CD14-positive monocyte (primary cell): Measurements from ENCODE around the gene CIROP. TPM values are rescaled to one million over a fixed set of nuclear protein-coding genes. Genes with fewer than 3 reads are reported as not detected.

Source experiments
- DNase-seq, 3 donors: peaks; one replicate each; pipeline ENCODE4 v3.0.0-alpha.2; 2011 to 2022
- H2AFZ ChIP-seq: 2 replicates; pipeline ENCODE4 v1.6.0; 2012; ENCODE audit warnings: mild to moderate bottlenecking, low read depth, low read length, inconsistent platforms; ENCODE audit not compliant: insufficient read depth, poor library complexity, severe bottlenecking
- H3K27ac ChIP-seq, 2 donors: 1 replicate in 1 of 2; 2 replicates in 1 of 2; pipeline ENCODE4 v1.5.1; 2012 to 2013; ENCODE audit warnings: low read length in 2 of 2, control low read depth in 1 of 2, inconsistent platforms in 1 of 2, low read depth in 1 of 2, mild to moderate bottlenecking in 1 of 2
- H3K27me3 ChIP-seq, 2 donors: one replicate each; pipeline versions ENCODE4 v1.6.0 to v1.6.1; 2011 to 2013; ENCODE audit warnings: low read length in 2 of 2; ENCODE audit not compliant: control insufficient read depth in 2 of 2, insufficient read depth in 2 of 2
- H3K36me3 ChIP-seq, 2 donors: replicated peaks in 1 of 2; 1 replicate in 1 of 2; 2 replicates in 1 of 2; pipeline versions ENCODE4 v1.5.1 to v1.6.1; 2012 to 2013; ENCODE audit warnings: low read length in 2 of 2, control low read depth in 1 of 2, inconsistent platforms in 1 of 2, mild to moderate bottlenecking in 1 of 2; ENCODE audit not compliant: insufficient read depth in 2 of 2, control insufficient read depth in 1 of 2
- H3K4me1 ChIP-seq, 2 donors: 1 replicate in 1 of 2; 2 replicates in 1 of 2; pipeline versions ENCODE4 v1.5.1 to v1.6.1; 2012 to 2013; ENCODE audit warnings: low read length in 2 of 2, control low read depth in 1 of 2, inconsistent platforms in 1 of 2, mild to moderate bottlenecking in 1 of 2, moderate library complexity in 1 of 2; ENCODE audit not compliant: insufficient read depth in 2 of 2, control insufficient read depth in 1 of 2
- H3K4me2 ChIP-seq: replicated peaks from 2 replicates; pipeline ENCODE3; 2012; ENCODE audit warnings: low read length, moderate library complexity, mild to moderate bottlenecking; ENCODE audit not compliant: poor library complexity, severe bottlenecking; ENCODE audit errors: extremely low read depth
- H3K4me3 ChIP-seq, 3 experiments: fragments of 200-600 bp in 1 of 3; sonication (generic) in 1 of 3; replicated peaks in 1 of 3; 1 replicate in 2 of 3; 2 replicates in 1 of 3; pipeline ENCODE4 v1.5.1; 2011 to 2013; ENCODE audit warnings: low read length in 3 of 3, mild to moderate bottlenecking in 3 of 3, control low read depth in 2 of 3, low read depth in 2 of 3, inconsistent platforms in 1 of 3, moderate library complexity in 1 of 3
- H3K79me2 ChIP-seq: 2 replicates; pipeline ENCODE4 v1.6.0; 2012; ENCODE audit warnings: mild to moderate bottlenecking, control low read depth, inconsistent platforms, low read length, moderate library complexity; ENCODE audit not compliant: insufficient read depth
- H3K9ac ChIP-seq: 2 replicates; pipeline ENCODE4 v1.6.0; 2017; ENCODE audit warnings: low read length, mild to moderate bottlenecking; ENCODE audit not compliant: insufficient read depth, poor library complexity, severe bottlenecking
- H3K9me3 ChIP-seq, 2 donors: replicated peaks in 1 of 2; 1 replicate in 1 of 2; 2 replicates in 1 of 2; pipeline versions ENCODE4 v1.5.1 to v1.6.1; 2012 to 2013; ENCODE audit warnings: low read length in 2 of 2, control low read depth in 1 of 2; ENCODE audit not compliant: control insufficient read depth in 1 of 2, insufficient read depth in 1 of 2
- H4K20me1 ChIP-seq: 2 replicates; pipeline ENCODE4 v1.6.0; 2012; ENCODE audit warnings: mild to moderate bottlenecking, low read length, control low read depth, moderate library complexity; ENCODE audit not compliant: insufficient read depth
- H3K27ac Mint-ChIP-seq, 7 donors: one replicate each; pipeline ENCODE4 v1.8.0; 2020; ENCODE audit warnings: mild to moderate bottlenecking in 7 of 7, mixed read lengths in 7 of 7, moderate library complexity in 6 of 7, inconsistent platforms in 2 of 7
- H3K27me3 Mint-ChIP-seq, 3 donors: one replicate each; pipeline ENCODE4 v1.8.0; 2021 to 2022; ENCODE audit warnings: low read depth in 3 of 3, mild to moderate bottlenecking in 3 of 3, mixed read lengths in 3 of 3, moderate library complexity in 3 of 3, inconsistent platforms in 1 of 3
- H3K36me3 Mint-ChIP-seq, 2 donors: one replicate each; pipeline ENCODE4 v1.8.0; 2020; ENCODE audit warnings: mixed read lengths in 2 of 2, inconsistent platforms in 1 of 2, mild to moderate bottlenecking in 1 of 2
- H3K4me1 Mint-ChIP-seq: one replicate; pipeline ENCODE4 v1.8.0; 2020; ENCODE audit warnings: mild to moderate bottlenecking, mixed read lengths
- H3K4me3 Mint-ChIP-seq, 2 donors: one replicate each; pipeline ENCODE4 v1.8.0; 2020; ENCODE audit warnings: mild to moderate bottlenecking in 2 of 2, mixed read lengths in 2 of 2, moderate library complexity in 1 of 2
- H3K9me3 Mint-ChIP-seq, 7 donors: one replicate each; pipeline ENCODE4 v1.8.0; 2020 to 2022; ENCODE audit warnings: mixed read lengths in 7 of 7, mild to moderate bottlenecking in 6 of 7, moderate library complexity in 6 of 7, inconsistent platforms in 2 of 7
- WGBS: methylation state at CpG from one replicate; pipeline ENCODE4 v1.1.5; 2013; ENCODE audit warnings: missing lambda C conversion rate; ENCODE audit not compliant: insufficient coverage; 5-methylcytosine and 5-hydroxymethylcytosine counted together
- intact Hi-C, 2 donors: fragments of 100-400 bp; cut with micrococcal nuclease; formaldehyde crosslinking; loops; one replicate each; pipeline versions ENCODE4 v1.15.0 to v1.15.1; 2023
- polyA plus RNA-seq, 3 donors: library from polyadenylated mRNA; depleted of rRNA in 1 of 3; unstranded in 2 of 3; stranded (reverse) in 1 of 3; fragments of 300-500 nt in 2 of 3; fragments of >200 nt in 1 of 3; fragmentation: Illumina TruSeq in 2 of 3; gene quantifications; 1 replicate in 2 of 3; 2 replicates in 1 of 3; pipeline ENCODE4 v1.2.3, GENCODE V29; 2012 to 2021
- TF ChIP-seq, protein P1 (sequence below): fragments of 200-600 bp; IDR thresholded peaks from one replicate; pipeline ENCODE4 v1.8.0; 2022; ENCODE audit warnings: antibody characterized with exemption, mild to moderate bottlenecking

The CIROP gene
- polyA plus RNA-seq, 3 donors: not detected

- Histone ChIP-seq H3K36me3 (peaks cover 63 to 70% of the 10 kb centered on the region in 2 donors), H3K4me1 (peaks cover 15 to 24% of the 10 kb centered on the region in 2 donors), H3K4me2 (no peak overlapping the region), H3K4me3 (no peak overlapping the region), H3K27ac (no peak overlapping the region), H3K27me3 (no peaks in the 10 kb centered on the region), H3K79me2 (peaks cover 94% of the 10 kb centered on the region), H4K20me1 (peaks cover 82% of the 10 kb centered on the region), H2AFZ (no peak overlapping the region), H3K9ac (no peak overlapping the region), H3K9me3 (no peaks in the 10 kb centered on the region)
- H3K27ac Mint-ChIP-seq: peak overlapping the region in 2 of 7 donors; percentile 4 to 75
- no peak overlapping the region for H3K4me3 Mint-ChIP-seq
- TF ChIP-seq, protein P1, sequence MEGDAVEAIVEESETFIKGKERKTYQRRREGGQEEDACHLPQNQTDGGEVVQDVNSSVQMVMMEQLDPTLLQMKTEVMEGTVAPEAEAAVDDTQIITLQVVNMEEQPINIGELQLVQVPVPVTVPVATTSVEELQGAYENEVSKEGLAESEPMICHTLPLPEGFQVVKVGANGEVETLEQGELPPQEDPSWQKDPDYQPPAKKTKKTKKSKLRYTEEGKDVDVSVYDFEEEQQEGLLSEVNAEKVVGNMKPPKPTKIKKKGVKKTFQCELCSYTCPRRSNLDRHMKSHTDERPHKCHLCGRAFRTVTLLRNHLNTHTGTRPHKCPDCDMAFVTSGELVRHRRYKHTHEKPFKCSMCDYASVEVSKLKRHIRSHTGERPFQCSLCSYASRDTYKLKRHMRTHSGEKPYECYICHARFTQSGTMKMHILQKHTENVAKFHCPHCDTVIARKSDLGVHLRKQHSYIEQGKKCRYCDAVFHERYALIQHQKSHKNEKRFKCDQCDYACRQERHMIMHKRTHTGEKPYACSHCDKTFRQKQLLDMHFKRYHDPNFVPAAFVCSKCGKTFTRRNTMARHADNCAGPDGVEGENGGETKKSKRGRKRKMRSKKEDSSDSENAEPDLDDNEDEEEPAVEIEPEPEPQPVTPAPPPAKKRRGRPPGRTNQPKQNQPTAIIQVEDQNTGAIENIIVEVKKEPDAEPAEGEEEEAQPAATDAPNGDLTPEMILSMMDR: no peak
- no peak for DNase-seq
- H3K36me3 Mint-ChIP-seq: peaks cover 51 to 58% of the 10 kb centered on the region in 2 donors
- H3K9me3 Mint-ChIP-seq: no peaks in the 10 kb centered on the region
- H3K27me3 Mint-ChIP-seq: no peaks in the 10 kb centered on the region
- intact Hi-C loops: loop anchor here in 1 of 2 donors (10.0 kb wide), 1 partner anchor 193 kb away; the partner anchor contains the start of gene HOMEZ
- 76% methylated on average over 7 of the region's 12 CpGs for WGBS
- H3K4me1 Mint-ChIP-seq: peaks cover 6% of the 10 kb centered on the region
These were observed 13.2 kb downstream of the CIROP start for GRCh38 chr14:23091294-23092225.

- H3K36me3 ChIP-seq: peaks cover 76 to 84% of the 10 kb centered on the region in 2 donors
- Mint-ChIP-seq H3K4me1 (peaks cover 11% of the 10 kb centered on the region), H3K36me3 (peaks cover 62 to 70% of the 10 kb centered on the region in 2 donors), H3K27me3 (no peaks in the 10 kb centered on the region), H3K27ac (peak overlapping the region in 1 of 7 donors; percentile 3), H3K4me3 (no peak overlapping the region), H3K9me3 (no peaks in the 10 kb centered on the region)
- no peaks in the 10 kb centered on the region for H3K9me3 ChIP-seq
- TF ChIP-seq, protein P1: no peak
- no peak overlapping the region for H3K9ac ChIP-seq
- no peak overlapping the region for H3K4me2 ChIP-seq
- intact Hi-C loops: loop anchor here in 1 of 2 donors (10.0 kb wide), 1 partner anchor 195 kb away; the partner anchor contains the start of gene HOMEZ
- 97% methylated on average over 4 of the region's 4 CpGs for WGBS
- H3K79me2 ChIP-seq: peaks cover 88% of the 10 kb centered on the region
- H3K27ac ChIP-seq: no peak overlapping the region
- H3K4me1 ChIP-seq: peaks cover 16 to 31% of the 10 kb centered on the region in 2 donors
- no peak overlapping the region for H2AFZ ChIP-seq
- peaks cover 93% of the 10 kb centered on the region for H4K20me1 ChIP-seq
- H3K27me3 ChIP-seq: no peaks in the 10 kb centered on the region
- no peak overlapping the region for H3K4me3 ChIP-seq
- DNase-seq: no peak
These were observed 14.5 kb downstream of the CIROP start for GRCh38 chr14:23090254-23090636.
